PC-3 (cell line): ENCODE measurements around the gene GPRC5B.

Experiments used
- CTCF ChIP-seq: fragments of 300-600 bp; sonication (generic); conservative IDR thresholded peaks from 2 replicates; pipeline ENCODE4 v1.5.1; 2017; ENCODE audit warnings: antibody characterized with exemption, low read depth, mild to moderate bottlenecking, low read length
- EZH2 ChIP-seq: fragments of 300-600 bp; sonication (generic); IDR thresholded peaks from one replicate; pipeline ENCODE4 v1.6.1; 2017; ENCODE audit warnings: antibody characterized with exemption, mild to moderate bottlenecking, low read length; ENCODE audit not compliant: unreplicated experiment
- EZH2phosphoT487 ChIP-seq: fragments of 300-600 bp; sonication (generic); IDR thresholded peaks from 2 replicates; pipeline ENCODE4 v1.6.1; 2018; ENCODE audit warnings: mild to moderate bottlenecking, antibody characterized with exemption, low read length, borderline replicate concordance

- TF ChIP-seq CTCF (no peak), EZH2phosphoT487 (no peak), EZH2 (no peak)
Observed at GRCh38 chr16:19923396-19923795, 38.7 kb upstream of the GPRC5B start.
